ENCODE results near the gene RFX4.
"Not testable (repeated sequence)": the region's sequence is repeated elsewhere in the genome, so short reads cannot be mapped to it uniquely, and the experiment has no call there.

The RFX4 gene

DNA sequence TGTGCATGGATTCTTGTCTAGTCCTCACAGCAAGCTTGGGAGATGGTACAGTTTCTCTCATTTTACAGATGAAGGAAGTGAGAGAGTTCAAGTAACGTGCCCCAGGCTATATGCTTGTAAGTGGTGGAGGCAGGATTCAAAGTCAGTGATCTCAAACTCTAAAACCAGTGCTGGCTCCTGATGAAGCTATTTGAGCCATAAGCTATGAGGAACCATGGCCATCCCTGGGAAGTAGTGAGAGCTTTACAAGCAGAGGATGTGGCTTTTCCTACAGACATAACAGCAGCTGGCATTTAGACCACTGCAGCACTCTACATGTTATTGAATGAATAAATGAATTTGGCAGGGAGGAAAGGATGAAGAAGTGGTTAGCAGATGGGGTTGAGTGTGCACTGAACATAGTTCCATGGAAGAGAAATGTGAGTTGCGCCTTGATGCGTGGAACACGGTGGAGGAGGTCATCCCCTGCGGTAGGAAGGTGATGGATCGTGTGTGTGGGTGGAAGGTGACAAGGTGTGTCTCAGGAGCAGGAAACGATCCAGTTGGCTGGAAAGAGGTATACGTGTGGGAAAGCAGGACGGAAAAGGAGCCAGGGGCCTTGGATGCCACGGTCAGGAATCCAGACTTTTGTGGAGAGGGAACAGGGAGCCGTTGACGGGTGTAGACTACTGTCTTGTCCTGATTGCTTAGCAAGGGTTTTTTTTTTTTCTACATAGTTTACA lies 65.2 kb downstream of the RFX4 start:
- DNase-seq, result no peak

DNA sequence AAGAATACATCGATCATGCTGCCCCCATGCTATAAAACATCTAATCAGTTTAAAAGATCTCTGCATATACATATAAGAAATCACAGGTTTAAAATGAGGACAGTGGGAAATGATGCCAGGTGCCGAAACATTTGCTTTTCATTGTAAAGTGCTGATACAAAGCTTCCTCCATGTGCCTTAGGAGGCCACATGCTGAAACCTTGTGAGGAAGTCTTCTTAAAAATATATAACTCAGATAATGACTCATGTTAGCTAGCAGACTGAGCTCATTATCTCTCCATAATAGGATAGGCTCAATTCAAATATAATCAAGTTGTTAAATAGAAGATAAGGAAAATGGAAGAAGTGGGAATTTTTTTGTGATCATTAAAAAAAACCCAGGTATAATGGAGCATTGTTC lies 65.9 kb downstream of the RFX4 start:
- DNase-seq, result no peak

DNA sequence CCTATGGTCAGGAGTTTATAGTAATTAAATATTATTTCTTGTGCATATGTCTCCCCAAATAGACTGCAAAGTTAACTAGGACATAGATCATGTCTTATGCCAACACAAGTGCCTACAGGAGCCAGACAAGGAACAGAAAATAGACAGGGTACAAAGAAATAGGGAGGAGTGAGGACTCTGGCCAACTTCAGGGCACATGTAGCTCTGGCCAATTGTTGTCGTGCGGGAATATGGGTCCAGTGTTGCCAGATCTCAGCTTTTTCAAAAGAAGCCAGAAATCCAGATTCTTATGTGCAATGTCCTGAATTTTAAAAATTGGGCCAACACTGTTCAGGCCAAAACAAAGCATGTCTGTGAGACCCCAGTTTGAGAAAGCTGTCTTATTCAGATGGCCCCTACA lies 68.7 kb downstream of the RFX4 start:
- DNase-seq, result no peak

DNA sequence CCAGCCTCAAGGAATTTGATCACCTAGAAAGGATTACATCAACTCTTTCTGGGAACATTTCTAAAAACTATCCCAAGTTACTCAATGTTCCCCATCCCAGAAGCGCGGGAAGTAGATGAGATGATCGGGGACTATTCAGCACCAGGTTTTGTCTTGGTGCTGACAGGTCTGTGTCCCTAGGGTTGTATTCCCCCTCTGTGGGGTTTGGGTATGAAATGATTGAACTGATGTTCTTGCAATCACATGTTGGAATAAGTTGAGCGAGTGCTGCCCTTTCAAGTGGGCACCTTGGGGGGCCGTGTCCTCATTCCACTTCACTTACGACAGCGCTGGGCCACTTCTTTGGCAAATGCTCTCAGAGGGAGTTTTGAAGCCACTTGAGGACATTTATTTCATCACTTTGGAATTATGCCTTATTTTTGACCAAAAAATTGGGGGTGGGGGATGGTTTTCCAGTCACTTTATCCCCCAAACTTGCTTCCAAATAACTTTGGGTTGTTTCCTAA lies 69.8 kb downstream of the RFX4 start:
- DNase-seq, result no peak

DNA sequence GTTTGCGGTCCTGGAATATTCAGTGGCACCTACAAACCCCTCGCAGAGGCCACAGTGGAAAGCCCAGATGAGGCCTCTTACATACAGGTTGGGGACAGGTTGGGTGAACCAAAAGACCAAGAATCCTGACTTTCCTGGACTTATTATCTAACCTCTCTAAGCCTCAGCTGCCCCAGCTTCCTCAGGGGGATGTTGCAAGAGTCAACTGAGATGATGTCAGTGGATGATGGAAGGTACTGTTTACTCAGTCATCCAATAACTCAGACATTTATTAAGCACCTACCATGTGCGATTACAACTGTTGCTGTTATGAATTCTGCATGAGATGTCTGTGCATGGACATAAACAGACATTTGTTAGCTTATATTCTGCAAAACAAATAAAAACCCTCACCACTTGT lies 72.8 kb downstream of the RFX4 start:
- no peak for DNase-seq

DNA sequence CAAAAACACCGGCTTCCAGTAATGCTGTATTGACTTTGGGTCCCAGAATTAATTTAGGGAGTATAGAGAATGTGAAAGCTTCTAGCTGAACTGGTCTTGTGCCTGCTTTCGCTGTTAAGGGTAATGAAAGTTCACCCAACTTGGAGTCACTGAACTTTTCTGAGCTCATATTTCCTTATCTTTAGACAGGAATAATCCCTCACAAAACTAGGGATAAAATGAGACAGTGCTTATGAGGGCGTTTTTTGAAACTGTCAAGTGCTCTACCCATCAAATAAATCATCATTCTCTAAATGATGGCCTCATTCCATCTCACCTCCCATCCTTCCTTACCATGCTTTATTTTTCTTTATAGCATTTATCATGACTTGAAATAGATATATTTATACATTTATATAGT lies 74.7 kb downstream of the RFX4 start:
- DNase-seq, result no peak

DNA sequence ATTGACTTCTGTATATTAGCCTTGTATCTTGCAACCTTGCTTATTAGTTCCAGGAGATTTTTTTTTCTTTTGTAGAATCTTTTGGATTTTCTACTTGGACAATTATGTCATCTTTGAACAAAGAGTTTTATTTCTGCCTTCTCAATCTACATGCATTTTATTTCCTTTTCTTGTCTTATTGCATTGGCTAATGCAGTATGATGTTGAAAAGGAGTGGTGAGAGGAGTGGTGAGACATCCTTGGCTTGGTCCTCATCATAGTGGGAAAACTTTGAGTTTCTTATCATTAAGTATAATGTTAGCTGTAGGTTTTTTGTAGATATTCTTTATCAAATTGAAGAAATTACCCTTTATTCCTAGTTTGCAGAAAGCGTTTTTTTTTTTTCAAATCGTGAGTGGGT lies 80.6 kb downstream of the RFX4 start:
- DNase-seq, result no peak

DNA sequence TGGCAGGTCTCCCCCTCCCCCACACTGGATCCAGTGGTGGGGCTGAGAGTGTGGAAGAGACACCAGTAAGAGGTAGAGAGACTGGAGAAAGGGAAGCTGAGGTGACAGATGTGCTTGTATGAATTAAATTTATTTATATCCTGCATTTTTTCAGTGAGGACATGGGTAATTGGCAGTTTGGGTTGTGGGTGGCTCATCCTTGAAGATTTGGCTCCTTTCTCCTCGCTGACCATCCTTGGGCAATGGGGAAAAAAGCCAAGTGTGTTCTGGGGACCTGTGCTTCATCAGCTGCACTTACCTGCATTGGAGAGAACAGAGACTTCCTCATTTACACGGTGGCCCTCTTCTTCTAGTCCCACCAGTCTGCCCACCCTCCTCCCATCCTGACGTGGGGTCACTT lies 86.4 kb downstream of the RFX4 start:
- no peak for DNase-seq

DNA sequence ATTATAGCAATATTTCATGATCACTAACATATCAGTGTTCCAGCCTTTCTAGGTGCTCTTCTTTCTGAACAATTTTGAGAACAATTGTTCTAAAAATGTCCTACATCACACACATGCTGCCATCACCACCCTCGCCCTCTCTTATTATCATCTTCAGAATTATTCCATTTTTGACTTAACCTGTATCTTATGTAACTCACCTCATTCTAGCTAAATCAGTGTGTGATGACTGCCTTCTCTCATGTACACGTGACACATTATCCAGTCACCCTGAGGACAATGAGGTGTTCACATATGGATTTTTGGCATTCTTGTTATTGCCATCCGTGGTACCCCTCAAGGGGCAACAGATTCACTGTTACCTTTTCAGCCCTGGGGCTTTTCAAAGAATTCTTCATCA lies 87.3 kb downstream of the RFX4 start:
- DNase-seq, result no peak

DNA sequence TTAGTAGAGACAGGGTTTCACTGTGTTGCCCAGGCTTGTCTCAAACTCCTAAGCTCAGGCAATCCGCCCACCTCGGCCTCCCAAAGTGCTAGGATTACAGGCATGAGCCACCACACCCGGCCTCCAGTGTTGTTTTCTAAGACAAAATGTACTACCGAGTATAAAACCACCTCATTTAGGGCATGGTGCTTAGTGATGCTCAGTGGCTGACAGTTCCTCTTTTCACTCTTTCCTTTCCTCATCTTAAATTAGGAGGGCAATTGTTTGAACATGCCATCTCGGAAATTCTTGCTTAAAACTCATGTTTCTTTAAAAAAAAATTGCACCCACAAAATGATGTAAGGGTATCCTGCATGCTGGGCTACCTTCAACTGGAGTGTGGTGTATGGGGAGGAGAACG lies 89.0 kb downstream of the RFX4 start:
- no peak for DNase-seq

DNA sequence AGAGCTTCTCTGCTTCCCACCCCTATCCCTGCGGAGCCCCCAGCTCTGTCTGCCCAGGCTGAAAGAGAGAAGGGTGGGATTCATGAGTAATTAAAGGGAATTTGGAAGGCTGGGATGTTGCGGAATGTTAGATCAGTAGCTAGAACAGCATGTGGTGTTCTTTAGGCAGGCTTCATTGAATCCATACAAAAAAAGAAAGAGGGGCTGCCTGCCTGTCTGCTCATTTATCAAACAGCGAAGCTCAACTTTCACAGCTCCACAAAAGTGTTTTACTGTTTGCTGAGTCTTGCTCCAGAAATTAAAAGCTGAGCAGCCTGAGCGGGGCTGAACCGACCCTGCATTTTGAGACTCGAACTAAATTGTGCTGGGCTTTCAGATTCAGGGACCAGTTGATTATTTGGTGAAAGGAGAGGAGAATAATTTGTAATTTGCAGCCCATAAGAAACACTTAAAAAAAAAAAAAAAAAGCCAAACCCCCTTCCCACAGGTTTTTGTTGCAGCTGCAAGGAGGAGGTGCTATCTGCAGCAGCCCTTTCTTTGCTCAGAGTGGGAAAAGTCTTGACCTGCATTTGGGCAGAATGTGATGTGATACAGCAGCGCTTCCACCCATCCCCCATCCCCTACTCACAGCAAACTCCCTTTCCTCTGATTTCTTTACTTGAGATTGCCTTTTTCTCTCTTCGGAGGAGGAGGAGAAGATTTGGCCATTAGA lies 89.7 kb downstream of the RFX4 start:
- no peak for DNase-seq

DNA sequence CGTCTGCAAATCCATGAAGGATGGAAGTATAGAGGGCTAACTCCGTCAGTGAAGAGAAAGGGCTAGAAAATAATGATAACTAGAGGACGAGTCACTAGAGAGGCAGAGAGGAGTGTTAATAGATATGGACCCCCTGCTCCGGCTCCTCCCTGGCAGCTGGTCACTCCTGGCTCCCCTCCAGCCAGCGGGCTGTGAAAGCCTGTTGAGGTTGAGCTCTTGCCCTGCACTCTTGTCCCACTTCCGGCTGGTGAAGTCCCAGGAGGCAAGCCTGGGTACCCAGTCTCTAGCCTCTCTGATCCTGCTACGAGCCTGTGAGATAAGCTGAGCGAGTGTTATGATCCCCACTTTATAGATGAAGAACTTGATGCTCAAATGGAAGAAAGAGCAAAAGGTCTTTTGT lies 90.3 kb downstream of the RFX4 start:
- DNase-seq, result no peak

DNA sequence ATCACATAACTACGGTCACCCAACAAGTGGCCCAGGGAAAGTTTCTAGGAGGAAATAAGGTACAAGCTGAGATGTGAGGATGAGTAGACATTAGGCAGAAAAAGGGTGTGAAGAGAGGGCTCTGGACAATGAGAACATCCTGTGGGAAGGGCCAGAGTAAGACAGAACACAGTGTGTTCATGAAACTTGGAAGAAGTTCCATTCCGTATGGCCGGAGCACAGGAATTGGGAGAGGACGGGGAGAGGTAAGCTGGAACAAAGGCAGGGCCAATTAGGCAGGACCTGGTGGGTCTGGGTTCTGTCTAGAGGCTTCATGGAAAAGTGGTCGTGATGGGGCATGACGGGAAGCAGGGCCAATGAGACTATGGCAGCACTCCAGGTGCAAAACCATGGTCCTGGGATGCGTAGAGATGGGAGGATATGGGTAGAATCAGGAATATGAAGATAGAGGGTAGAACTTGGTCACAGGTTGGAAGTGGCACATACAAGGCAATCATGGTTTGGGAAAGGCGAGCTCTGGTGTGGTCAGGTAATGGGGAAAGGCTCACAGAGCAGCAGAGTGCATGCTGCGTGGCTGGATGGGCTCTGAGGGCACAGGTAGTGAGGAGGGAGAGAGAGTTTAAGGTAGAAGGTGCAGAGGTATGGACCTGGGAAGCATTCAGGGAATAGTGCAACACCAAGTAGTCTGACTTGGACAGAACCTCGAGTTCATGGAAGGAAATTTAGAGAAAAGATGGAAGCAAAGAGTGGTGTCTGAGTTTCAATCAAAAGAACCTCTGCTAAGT lies 93.0 kb downstream of the RFX4 start:
- no peak for DNase-seq

DNA sequence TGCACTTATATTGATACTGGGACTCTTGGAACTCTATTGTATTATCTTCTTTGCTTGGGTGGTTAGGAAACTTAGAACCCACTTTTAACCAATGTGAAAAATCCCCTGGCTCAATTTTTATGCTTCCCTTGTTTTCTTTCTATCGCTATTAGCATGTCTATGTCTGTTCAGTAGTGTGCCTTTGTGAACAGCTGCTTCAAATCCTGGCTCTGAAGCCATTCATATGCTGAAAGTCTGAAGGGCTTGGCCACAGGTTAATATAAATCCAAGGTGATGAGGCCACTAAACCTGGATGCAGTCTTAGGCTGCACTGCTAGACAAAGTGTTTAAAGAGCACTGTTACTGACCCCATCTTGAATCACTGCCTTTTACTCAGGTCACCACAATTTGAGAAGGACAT lies 96.8 kb downstream of the RFX4 start:
- DNase-seq, result no peak

DNA sequence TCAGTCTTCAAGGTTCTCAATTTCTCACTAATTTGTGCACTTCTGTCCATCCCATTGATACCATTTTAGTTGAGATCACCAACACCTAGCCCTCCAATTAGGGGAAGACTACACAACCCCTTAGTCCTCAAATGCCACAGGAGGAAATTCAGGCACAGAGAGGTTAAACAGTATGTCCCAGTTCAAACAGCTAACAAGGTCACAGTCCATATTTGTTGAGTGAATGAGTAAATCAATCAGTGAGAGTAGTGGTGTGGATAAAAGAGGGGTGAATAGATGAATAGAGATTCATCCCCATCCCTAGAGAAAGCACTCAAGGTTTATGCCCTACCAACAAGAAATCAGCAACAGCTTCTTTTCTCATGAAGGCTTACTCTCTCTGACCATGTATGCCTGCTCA lies 97.5 kb downstream of the RFX4 start:
- no peak for DNase-seq

DNA sequence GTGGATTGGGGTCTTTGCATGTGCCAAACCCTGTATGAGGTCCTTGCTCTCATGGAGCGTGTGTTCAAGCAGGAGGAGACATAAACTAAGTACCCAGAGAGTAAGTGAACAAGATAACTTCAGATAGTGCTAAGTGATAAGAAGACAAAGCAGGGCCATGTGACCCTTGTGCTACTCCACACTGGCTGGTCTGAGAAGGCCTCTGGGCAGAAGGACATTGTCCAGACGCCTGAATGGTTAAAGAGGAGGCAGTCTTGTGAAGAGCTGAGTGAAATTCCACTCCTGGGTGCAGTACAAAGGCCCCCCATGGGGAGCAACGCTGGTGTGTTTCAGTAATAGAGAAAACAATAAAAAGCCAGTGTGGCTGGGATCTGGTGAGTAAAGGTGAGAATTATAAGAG lies 98.4 kb downstream of the RFX4 start:
- DNase-seq, result no peak

DNA sequence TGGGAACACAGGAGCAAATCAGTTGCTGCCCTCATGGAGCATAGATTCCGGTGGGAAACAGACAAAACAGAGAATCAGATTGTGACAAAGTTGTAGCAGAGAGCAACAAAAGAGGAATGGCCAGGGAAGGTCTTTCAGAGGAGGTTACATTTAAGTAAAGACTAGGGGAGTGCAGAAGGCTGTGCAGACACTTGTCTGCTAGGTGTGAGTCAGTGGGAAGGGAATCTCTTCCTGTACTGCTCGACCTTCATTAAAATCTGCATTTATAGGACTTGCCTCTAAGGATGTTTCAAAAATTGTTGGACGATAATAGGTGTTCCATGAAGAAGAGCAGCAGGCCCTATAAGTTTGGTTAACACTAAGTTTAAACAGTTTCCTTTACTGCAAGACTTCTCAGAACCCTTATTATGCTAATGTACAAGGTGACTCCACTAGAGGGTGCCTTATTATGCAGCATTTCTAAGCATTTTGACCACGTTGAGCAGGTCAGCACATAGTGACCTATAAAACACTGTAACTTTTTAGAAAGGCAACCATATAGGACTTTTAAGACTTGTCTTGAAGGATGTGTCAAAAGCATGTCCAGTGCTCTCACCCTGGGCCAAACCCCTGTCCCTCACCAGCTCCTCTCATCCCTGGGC lies 99.9 kb downstream of the RFX4 start:
- DNase-seq, result no peak

DNA sequence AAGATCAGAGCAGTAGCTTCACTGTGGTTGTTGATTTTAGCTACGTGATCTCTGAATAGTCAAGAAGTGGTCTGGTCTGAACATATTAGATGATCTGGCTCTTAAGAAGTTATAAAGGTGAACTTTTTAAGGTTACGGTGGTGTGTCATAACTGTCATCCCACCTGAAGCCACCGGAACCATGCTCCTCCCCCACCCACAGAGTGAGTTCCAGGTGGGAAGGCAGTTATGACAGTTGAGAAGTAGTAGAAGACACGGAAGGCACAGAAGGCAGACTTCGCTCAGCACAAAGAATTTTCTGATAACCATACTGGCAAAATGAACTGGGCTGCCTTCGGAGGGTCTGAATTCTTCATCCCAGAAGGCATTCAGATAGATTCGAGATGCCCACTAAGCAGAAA lies 101.7 kb downstream of the RFX4 start:
- DNase-seq, result no peak

DNA sequence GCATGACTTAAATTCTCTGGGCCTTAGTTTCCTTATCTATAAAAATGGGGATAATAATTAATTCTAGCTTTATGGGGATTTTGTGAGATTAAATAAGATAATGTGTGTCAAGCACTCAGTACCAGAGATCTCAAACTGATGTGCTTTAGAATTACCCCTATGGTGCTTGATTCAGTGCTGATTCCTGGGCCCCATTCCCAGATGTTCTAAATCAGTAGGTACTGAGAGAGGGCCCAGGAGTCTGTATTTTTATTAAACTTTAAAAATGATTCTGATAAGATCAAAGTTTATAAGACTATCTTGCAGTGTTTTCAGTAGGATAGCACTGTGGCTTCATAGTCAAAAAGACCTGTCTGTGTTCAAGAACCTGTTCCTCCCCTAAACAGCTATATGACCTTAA lies 102.6 kb downstream of the RFX4 start:
- DNase-seq, result no peak

DNA sequence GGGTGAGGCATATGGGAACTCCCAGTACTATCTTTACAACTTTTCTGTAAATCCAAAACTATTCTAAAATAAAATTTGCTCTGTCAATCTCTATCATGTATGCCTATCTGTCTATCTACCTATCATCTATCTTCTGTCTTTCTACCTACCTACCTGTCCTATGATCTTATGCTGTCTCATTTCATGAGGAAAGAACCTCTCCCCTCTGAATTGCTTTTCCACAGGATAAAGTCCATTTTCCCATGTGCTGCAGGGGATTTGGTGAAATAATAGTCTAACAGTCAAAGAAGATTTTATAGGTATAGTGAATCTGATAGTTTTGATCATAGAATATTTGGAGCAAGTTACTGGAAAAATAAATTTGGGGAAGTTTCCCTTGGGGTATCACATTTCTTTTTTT lies 104.9 kb downstream of the RFX4 start:
- DNase-seq, result no peak

DNA sequence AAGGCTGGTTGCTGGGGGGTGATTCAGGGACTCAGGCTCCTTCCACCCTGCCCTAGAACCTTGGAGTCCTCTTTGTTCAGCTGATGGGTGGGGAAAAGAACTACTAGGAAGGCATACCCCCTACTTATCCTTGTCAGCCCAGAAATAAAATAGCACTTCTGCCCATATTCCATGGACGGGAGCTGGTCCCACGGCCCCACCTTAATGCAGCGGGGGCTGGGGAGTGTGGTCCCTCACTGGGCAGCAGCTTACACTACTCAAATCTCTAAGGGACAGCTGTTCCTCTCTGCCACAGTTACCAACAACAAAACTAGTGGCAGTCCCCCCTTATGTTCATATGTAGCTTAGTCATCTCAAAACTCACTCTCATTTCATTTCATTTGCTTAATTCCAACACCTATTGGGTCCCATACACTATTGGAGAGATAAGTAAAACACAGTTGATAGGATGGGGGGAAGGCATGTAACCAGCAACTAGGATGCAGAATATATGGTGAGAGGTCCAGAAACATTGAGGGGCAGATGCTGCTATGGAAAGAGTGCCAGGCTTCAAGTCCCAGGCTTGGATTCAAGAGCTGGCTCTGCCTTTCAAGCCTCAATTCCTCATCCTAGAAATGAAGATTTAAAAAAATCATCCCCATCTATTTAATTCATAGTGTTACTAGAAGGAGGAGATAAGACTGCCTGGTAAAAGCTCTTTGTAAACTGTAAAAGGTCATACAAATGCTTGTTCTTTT lies 107.9 kb downstream of the RFX4 start:
- no peak for DNase-seq

DNA sequence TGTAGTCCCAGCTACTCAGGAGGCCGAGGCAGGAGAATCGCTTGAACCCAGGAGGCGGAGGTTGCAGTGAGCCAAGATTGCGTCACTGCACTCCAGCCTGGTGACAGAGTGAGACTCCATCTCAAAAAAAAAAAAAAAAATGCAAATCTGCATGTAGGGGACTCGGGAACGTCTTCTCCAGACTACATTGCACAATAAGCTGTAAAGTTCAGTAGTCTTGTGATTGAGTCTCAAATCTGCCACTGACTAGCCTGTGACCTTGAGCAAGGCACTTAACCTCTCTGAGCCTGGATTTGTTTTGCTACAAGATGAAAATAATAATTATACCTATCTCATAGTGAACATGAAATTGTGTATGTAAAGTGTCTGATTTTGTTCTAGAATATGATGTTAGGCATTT lies 109.2 kb downstream of the RFX4 start:
- DNase-seq, result not testable (repeated sequence)

All from KG1 (cell line).